H1 (cell line): ENCODE measurements around the gene ARHGEF1. TPM values are rescaled to one million over a fixed set of nuclear protein-coding genes. Genes with fewer than 3 reads are reported as not detected.

Experiments used
- ASH2L ChIP-seq: fragments of 200-600, 300-600 bp; sonication (generic); IDR thresholded peaks from one replicate; pipeline ENCODE4 v1.7.1; 2017; ENCODE audit warnings: low read length
- CHD1 ChIP-seq: IDR thresholded peaks from 2 replicates; pipeline ENCODE4 v1.6.1; 2012; ENCODE audit warnings: low read depth, low read length, improper control_type of control experiment
- CHD2 ChIP-seq: IDR thresholded peaks from 2 replicates; pipeline ENCODE4 v1.6.1; 2012; ENCODE audit warnings: low read length, improper control_type of control experiment
- CREB1 ChIP-seq: IDR thresholded peaks from 2 replicates; pipeline ENCODE4 v1.6.1; 2012; ENCODE audit warnings: inconsistent platforms
- EP300 ChIP-seq, 2 experiments: IDR thresholded peaks; 1 replicate in 1 of 2; 2 replicates in 1 of 2; pipeline ENCODE4 v1.6.1; 2011 to 2012; ENCODE audit warnings: low read depth in 2 of 2, low read length in 2 of 2, mild to moderate bottlenecking in 2 of 2, borderline replicate concordance in 1 of 2, inconsistent platforms in 1 of 2, moderate library complexity in 1 of 2
- GTF2F1 ChIP-seq: IDR thresholded peaks from 2 replicates; pipeline ENCODE4 v1.6.1; 2012; ENCODE audit warnings: low read depth, low read length, improper control_type of control experiment, borderline replicate concordance
- HDAC6 ChIP-seq: IDR thresholded peaks from one replicate; pipeline ENCODE4 v1.7.1; 2012; ENCODE audit warnings: low read depth, mild to moderate bottlenecking, inconsistent platforms, low read length, moderate library complexity
- KDM1A ChIP-seq: fragments of 200-600, 300-600 bp; sonication (generic); IDR thresholded peaks from 2 replicates; pipeline ENCODE4 v1.7.1; 2016; ENCODE audit warnings: mild to moderate bottlenecking, low read length, borderline replicate concordance
- POLR2A ChIP-seq, 2 experiments: IDR thresholded peaks; 1 replicate in 1 of 2; 2 replicates in 1 of 2; pipeline ENCODE4 v1.6.1; 2011; ENCODE audit warnings: low read depth in 2 of 2, low read length in 2 of 2, mild to moderate bottlenecking in 2 of 2; ENCODE audit errors: control extremely low read depth in 1 of 2
- RAD21 ChIP-seq, 2 experiments: IDR thresholded peaks in 1 of 2; conservative IDR thresholded peaks in 1 of 2; 2 replicates each; pipeline ENCODE4 v1.6.1; 2011; ENCODE audit warnings: low read depth in 2 of 2, low read length in 2 of 2, improper control_type of control experiment in 1 of 2, inconsistent platforms in 1 of 2, mild to moderate bottlenecking in 1 of 2, moderate library complexity in 1 of 2
- RFX5 ChIP-seq: IDR thresholded peaks from 2 replicates; pipeline ENCODE4 v1.6.1; 2011; ENCODE audit warnings: low read depth, low read length, improper control_type of control experiment, borderline replicate concordance
- SIN3A ChIP-seq, 2 experiments: IDR thresholded peaks in 1 of 2; conservative IDR thresholded peaks in 1 of 2; 2 replicates each; pipeline ENCODE4 v1.6.1; 2011 to 2012; ENCODE audit warnings: low read length in 2 of 2, improper control_type of control experiment in 1 of 2, low read depth in 1 of 2, mild to moderate bottlenecking in 1 of 2
- SIRT6 ChIP-seq: IDR thresholded peaks from one replicate; pipeline ENCODE4 v1.7.1; 2012; ENCODE audit warnings: low read length, inconsistent platforms
- SUZ12 ChIP-seq: fragments of 200-600 bp; sonication (generic); IDR thresholded peaks from 2 replicates; pipeline ENCODE4 v1.6.1; 2012; ENCODE audit warnings: mild to moderate bottlenecking, inconsistent platforms, low read length, moderate library complexity, mixed read lengths
- polyA plus RNA-seq, 7 experiments: library from polyadenylated mRNA; depleted of rRNA in 3 of 7; stranded (reverse) in 5 of 7; unstranded in 2 of 7; fragments of >200 nt in 5 of 7; fragments of 200-250 nt in 2 of 7; gene quantifications; 1 replicate in 5 of 7; 2 replicates in 1 of 7; 4 replicates in 1 of 7; pipeline versions ENCODE4 v1.2.1 to v1.2.3, GENCODE V29; 2011 to 2013; ENCODE audit warnings: missing spikeins in 2 of 7, mixed read lengths in 2 of 7
- total RNA-seq: library from RNA; stranded (reverse); fragmentation: NEBNext Ultra II Directional; extraction: Animal tissue kit (Norgen Biotek cat#: 25700); gene quantifications from 2 replicates; pipeline ENCODE4 v1.2.1, GENCODE V29; 2021
- TF ChIP-seq, protein P1 (sequence below): IDR thresholded peaks from 2 replicates; pipeline ENCODE4 v1.6.1; 2011; ENCODE audit warnings: low read length, improper control_type of control experiment
- TF ChIP-seq, protein P2 (sequence below), 3 experiments: IDR thresholded peaks; 1 replicate in 2 of 3; 2 replicates in 1 of 3; pipeline versions ENCODE4 v1.5.1 to v1.6.1; 2011; ENCODE audit warnings: low read length in 3 of 3, mild to moderate bottlenecking in 3 of 3, inconsistent platforms in 2 of 3, low read depth in 1 of 3, moderate library complexity in 1 of 3; ENCODE audit not compliant: insufficient read depth in 1 of 3; ENCODE audit errors: control extremely low read depth in 1 of 3

The ARHGEF1 gene
- total and polyA plus RNA-seq, 2 of the 8 experiments (the other 6 are each of a cell fraction or from before 2014, with no cell fraction given), result 23.0 to 49.0 TPM

DNA sequence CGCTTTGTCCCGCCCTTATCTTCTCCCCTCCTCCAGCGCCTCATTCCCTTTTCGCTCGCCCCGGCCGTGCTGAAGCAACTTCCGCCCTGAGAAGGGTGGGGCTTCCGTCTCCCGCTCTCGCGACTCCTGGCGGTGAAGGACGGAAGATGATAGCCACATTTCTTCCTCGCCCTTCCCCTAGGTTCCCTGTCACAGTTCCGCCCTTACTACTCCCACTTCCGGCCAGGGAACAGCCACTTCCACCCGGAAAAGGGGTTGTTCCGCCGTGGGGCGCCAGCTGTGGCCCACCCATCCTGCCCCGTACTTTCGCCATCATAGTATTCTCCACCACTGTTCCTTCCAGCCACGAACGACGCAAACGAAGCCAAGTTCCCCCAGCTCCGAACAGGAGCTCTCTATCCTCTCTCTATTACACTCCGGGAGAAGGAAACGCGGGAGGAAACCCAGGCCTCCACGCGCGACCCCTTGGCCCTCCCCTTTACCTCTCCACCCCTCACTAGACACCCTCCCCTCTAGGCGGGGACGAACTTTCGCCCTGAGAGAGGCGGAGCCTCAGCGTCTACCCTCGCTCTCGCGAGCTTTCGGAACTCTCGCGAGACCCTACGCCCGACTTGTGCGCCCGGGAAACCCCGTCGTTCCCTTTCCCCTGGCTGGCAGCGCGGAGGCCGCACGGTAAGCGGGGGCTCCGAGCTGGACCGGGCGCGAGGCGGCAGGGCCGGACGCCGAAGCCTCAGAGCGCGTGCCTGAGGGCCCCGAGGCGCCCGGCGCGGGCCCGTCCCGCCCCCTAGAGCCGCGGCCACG, 23.2 kb upstream of the ARHGEF1 start, which contains the start of gene RPS19 (continued):
- TF ChIP-seq KDM1A, result peak; percentile 43
- no peak for TF ChIP-seq HDAC6
- TF ChIP-seq RFX5, result no peak
- TF ChIP-seq SIN3A (conservative IDR thresholded peaks at IDR 0.05 in 1 of 2, IDR thresholded peaks at IDR 0.05 in 1 of 2; ENCODE audit: low read depth in 1 of 2, low read length in 2 of 2), result peak; percentile 70 to 71
- peak; percentile 88 for TF ChIP-seq ASH2L
- TF ChIP-seq, protein P1, sequence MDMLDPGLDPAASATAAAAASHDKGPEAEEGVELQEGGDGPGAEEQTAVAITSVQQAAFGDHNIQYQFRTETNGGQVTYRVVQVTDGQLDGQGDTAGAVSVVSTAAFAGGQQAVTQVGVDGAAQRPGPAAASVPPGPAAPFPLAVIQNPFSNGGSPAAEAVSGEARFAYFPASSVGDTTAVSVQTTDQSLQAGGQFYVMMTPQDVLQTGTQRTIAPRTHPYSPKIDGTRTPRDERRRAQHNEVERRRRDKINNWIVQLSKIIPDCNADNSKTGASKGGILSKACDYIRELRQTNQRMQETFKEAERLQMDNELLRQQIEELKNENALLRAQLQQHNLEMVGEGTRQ, result no peak
- TF ChIP-seq SIRT6, result peak; percentile 97
- peak; percentile 89 for TF ChIP-seq CREB1
- TF ChIP-seq, protein P2, sequence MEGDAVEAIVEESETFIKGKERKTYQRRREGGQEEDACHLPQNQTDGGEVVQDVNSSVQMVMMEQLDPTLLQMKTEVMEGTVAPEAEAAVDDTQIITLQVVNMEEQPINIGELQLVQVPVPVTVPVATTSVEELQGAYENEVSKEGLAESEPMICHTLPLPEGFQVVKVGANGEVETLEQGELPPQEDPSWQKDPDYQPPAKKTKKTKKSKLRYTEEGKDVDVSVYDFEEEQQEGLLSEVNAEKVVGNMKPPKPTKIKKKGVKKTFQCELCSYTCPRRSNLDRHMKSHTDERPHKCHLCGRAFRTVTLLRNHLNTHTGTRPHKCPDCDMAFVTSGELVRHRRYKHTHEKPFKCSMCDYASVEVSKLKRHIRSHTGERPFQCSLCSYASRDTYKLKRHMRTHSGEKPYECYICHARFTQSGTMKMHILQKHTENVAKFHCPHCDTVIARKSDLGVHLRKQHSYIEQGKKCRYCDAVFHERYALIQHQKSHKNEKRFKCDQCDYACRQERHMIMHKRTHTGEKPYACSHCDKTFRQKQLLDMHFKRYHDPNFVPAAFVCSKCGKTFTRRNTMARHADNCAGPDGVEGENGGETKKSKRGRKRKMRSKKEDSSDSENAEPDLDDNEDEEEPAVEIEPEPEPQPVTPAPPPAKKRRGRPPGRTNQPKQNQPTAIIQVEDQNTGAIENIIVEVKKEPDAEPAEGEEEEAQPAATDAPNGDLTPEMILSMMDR (IDR thresholded peaks at IDR 0.05; ENCODE audit: control extremely low read depth in 1 of 3, insufficient read depth in 1 of 3, low read depth in 1 of 3, low read length in 3 of 3), result peak; percentile 45 to 76 (median 54)
- TF ChIP-seq CHD2, result peak; percentile 100
- TF ChIP-seq GTF2F1, result peak; percentile 91
- peak; percentile 45; the same call in 1 of the 2 replicates for TF ChIP-seq SUZ12
- peak; percentile 92 to 96 for TF ChIP-seq POLR2A (IDR thresholded peaks at IDR 0.05; ENCODE audit: control extremely low read depth in 1 of 2, low read depth in 2 of 2, low read length in 2 of 2)
- TF ChIP-seq CHD1, result no peak
- no peak for TF ChIP-seq RAD21 (IDR thresholded peaks at IDR 0.05 in 1 of 2, conservative IDR thresholded peaks at IDR 0.05 in 1 of 2; ENCODE audit: low read depth in 2 of 2, low read length in 2 of 2)
- TF ChIP-seq EP300 (IDR thresholded peaks at IDR 0.05; ENCODE audit: borderline replicate concordance in 1 of 2, low read depth in 2 of 2, low read length in 2 of 2), result no peak
